Brain pericyte (primary cell): ENCODE results near the gene PHF14.

Experiments used
- DNase-seq: peaks from one replicate; pipeline ENCODE4 v3.0.0-alpha.2; 2012; ENCODE audit warnings: low read depth, low spot score

PHF14 gene

GRCh38 chr7:11206177-11206899 lies 232.7 kb downstream of the PHF14 start:
- no peak for DNase-seq

- DNase-seq: no peak
These were observed 233.9 kb downstream of the PHF14 start for GRCh38 chr7:11207565-11207964.

GRCh38 chr7:11208883-11209465 lies 235.3 kb downstream of the PHF14 start:
- no peak for DNase-seq

- DNase-seq: no peak
These were observed 236.7 kb downstream of the PHF14 start for GRCh38 chr7:11210374-11210773.

GRCh38 chr7:11212080-11212711 lies 238.5 kb downstream of the PHF14 start:
- no peak for DNase-seq

GRCh38 chr7:11212816-11213215 lies 239.1 kb downstream of the PHF14 start:
- DNase-seq: no peak

- DNase-seq: no peak
These were observed 239.6 kb downstream of the PHF14 start for GRCh38 chr7:11213266-11213665.

GRCh38 chr7:11216276-11216675 lies 242.6 kb downstream of the PHF14 start:
- no peak for DNase-seq

GRCh38 chr7:11217848-11218565 lies 244.3 kb downstream of the PHF14 start:
- no peak for DNase-seq
